ENCODE data around the gene ADGRV1.

ADGRV1 gene

DNA sequence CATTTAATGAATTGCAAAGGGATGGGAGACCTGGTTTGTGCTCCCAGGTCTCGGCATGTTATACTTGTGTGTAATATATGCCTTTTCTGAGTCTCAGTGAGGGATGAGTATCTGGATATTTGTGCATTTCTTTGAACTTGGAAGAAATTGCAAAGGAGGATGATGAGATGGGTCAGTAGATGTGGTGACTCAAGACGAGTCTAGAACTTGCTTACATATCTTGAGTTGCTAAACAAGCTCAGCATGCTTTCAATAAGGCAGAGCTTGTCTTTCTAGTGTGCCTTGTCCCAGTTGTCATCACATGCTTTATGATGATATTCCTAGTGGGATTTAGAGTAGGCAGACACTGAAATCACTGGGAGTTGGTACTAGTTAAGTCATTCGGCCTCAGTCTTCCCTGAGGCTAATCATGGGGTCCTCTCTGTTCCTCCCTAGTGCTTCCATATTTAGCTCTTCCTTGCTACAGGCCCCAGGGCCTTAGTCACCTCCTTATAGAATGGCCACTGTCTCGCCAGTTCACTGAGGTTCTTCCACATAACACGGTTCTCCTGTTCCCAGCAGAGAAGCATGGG, 602.2 kb downstream of the ADGRV1 start:
- no peak overlapping the region for H2AFZ ChIP-seq (ENCODE audit: low read depth, low read length, severe bottlenecking)
- no peaks in the 10 kb centered on the region for H4K20me1 ChIP-seq (ENCODE audit: low read depth, low read length)
- no peak overlapping the region for H3K4me3 ChIP-seq (ENCODE audit: insufficient read depth, low read length, poor library complexity, severe bottlenecking)
- no peak overlapping the region for H3K9ac ChIP-seq (ENCODE audit: low read length)
- H3K27ac ChIP-seq (ENCODE audit: low read depth, low read length), result no peak overlapping the region
- no peaks in the 10 kb centered on the region for H3K79me2 ChIP-seq (ENCODE audit: insufficient read depth, low read length)
- no peaks in the 10 kb centered on the region for H3K36me3 ChIP-seq (ENCODE audit: low read length)
- TF ChIP-seq CTCF (IDR thresholded peaks at IDR 0.05; ENCODE audit: insufficient read depth, low read length, poor library complexity, severe bottlenecking) (no peak), EZH2phosphoT487 (conservative IDR thresholded peaks at IDR 0.05; ENCODE audit: low read length) (no peak)
- H3K27me3 ChIP-seq (ENCODE audit: low read length), result no peaks in the 10 kb centered on the region
- H3K9me2 ChIP-seq (replicated peaks; ENCODE audit: insufficient read depth, low read length), result no peaks in the 10 kb centered on the region
- H3K4me2 ChIP-seq (ENCODE audit: low read depth, low read length, poor library complexity, severe bottlenecking), result no peak overlapping the region
- H3F3A ChIP-seq (ENCODE audit: insufficient read depth), result no peaks in the 10 kb centered on the region
- no peaks in the 10 kb centered on the region for H3K9me3 ChIP-seq (ENCODE audit: insufficient read depth, low read length)

GRCh38 chr5:91162534-91163381, 604.2 kb downstream of the ADGRV1 start:
- no peaks in the 10 kb centered on the region for H3K27me3 ChIP-seq (ENCODE audit: low read length)
- H3K27ac ChIP-seq (ENCODE audit: low read depth, low read length), result no peak overlapping the region
- H4K20me1 ChIP-seq (ENCODE audit: low read depth, low read length), result no peaks in the 10 kb centered on the region
- H3F3A ChIP-seq (ENCODE audit: insufficient read depth), result no peaks in the 10 kb centered on the region
- no peaks in the 10 kb centered on the region for H3K79me2 ChIP-seq (ENCODE audit: insufficient read depth, low read length)
- no peak overlapping the region for H2AFZ ChIP-seq (ENCODE audit: low read depth, low read length, severe bottlenecking)
- no peak overlapping the region for H3K4me3 ChIP-seq (ENCODE audit: insufficient read depth, low read length, poor library complexity, severe bottlenecking)
- H3K36me3 ChIP-seq (ENCODE audit: low read length), result no peaks in the 10 kb centered on the region
- H3K9me3 ChIP-seq (ENCODE audit: insufficient read depth, low read length), result no peaks in the 10 kb centered on the region
- no peaks in the 10 kb centered on the region for H3K9me2 ChIP-seq (replicated peaks; ENCODE audit: insufficient read depth, low read length)
- H3K4me2 ChIP-seq (ENCODE audit: low read depth, low read length, poor library complexity, severe bottlenecking), result no peak overlapping the region
- TF ChIP-seq EZH2phosphoT487 (conservative IDR thresholded peaks at IDR 0.05; ENCODE audit: low read length) (no peak), CTCF (IDR thresholded peaks at IDR 0.05; ENCODE audit: insufficient read depth, low read length, poor library complexity, severe bottlenecking) (no peak)
- no peak overlapping the region for H3K9ac ChIP-seq (ENCODE audit: low read length)

DNA sequence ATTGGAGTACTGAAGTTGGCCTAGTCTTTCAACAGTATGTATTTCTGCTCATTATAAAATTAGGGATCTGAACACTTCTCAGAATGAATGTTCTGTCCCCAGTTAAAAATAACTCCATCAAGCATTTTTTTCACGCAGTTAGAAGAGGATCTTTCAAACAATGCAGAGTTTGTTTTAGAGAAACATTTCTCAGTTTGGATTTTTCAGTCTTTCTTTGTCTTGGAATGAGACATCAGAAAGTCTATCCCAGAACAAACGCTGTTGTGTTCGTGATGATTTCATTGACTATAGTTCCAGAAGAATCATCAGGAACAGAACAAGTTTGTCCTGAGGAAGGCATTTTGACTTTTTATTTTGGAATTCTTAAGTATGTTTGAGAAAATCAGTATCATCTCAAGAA, 605.8 kb downstream of the ADGRV1 start:
- Histone ChIP-seq H3F3A (ENCODE audit: insufficient read depth) (no peaks in the 10 kb centered on the region), H3K79me2 (ENCODE audit: insufficient read depth, low read length) (no peaks in the 10 kb centered on the region), H3K9ac (ENCODE audit: low read length) (no peak overlapping the region), H3K4me3 (ENCODE audit: insufficient read depth, low read length, poor library complexity, severe bottlenecking) (no peak overlapping the region), H3K36me3 (ENCODE audit: low read length) (no peaks in the 10 kb centered on the region), H4K20me1 (ENCODE audit: low read depth, low read length) (no peaks in the 10 kb centered on the region), H3K9me2 (replicated peaks; ENCODE audit: insufficient read depth, low read length) (no peaks in the 10 kb centered on the region), H2AFZ (ENCODE audit: low read depth, low read length, severe bottlenecking) (no peak overlapping the region), H3K27me3 (ENCODE audit: low read length) (no peaks in the 10 kb centered on the region), H3K9me3 (ENCODE audit: insufficient read depth, low read length) (no peaks in the 10 kb centered on the region), H3K4me2 (ENCODE audit: low read depth, low read length, poor library complexity, severe bottlenecking) (no peak overlapping the region), H3K27ac (ENCODE audit: low read depth, low read length) (no peak overlapping the region)
- no peak for TF ChIP-seq EZH2phosphoT487 (conservative IDR thresholded peaks at IDR 0.05; ENCODE audit: low read length)
- no peak for TF ChIP-seq CTCF (IDR thresholded peaks at IDR 0.05; ENCODE audit: insufficient read depth, low read length, poor library complexity, severe bottlenecking)

Measured in SU-DHL-6 (cell line).